IMR-90 (cell line): ENCODE data around the gene PMPCB. TPM values are rescaled to one million over a fixed set of nuclear protein-coding genes. Genes with fewer than 3 reads are reported as not detected.
"Not testable (repeated sequence)": the region's sequence is repeated elsewhere in the genome, so short reads cannot be mapped to it uniquely, and the experiment has no call there.

ENCODE experiments used
- ATAC-seq: fragments of 200-7000 bp; cut with Tn5 transposase; 2 replicates; pipeline ENCODE4 v1.9.1; 2020; ENCODE audit warnings: low read depth, mild to moderate bottlenecking, moderate library complexity
- BruUV-seq: library from RNA; stranded (reverse); fragments of 400-500 nt; replicated peaks from 2 replicates; lab custom pipeline; 2021; lab: Mats Ljungman, UMichigan
- CTCF ChIA-PET: fragments of 300-600 bp; formaldehyde crosslinking; extraction: SDS; loops from one replicate; lab custom pipeline; 2021; ENCODE audit warnings: antibody characterized with exemption; lab: Yijun Ruan, JAX
- POLR2A ChIA-PET: fragments of 300-600 bp; sonication (Branson Sonifier 250); formaldehyde crosslinking; loops from one replicate; lab custom pipeline; 2022; ENCODE audit warnings: antibody characterized with exemption; ENCODE audit not compliant: unreplicated experiment; lab: Charles Lee
- DNase-seq: peaks from one replicate; pipeline ENCODE4 v3.0.0; 2013
- H2AFZ ChIP-seq: replicated peaks from 2 replicates; pipeline ENCODE3; 2013; ENCODE audit warnings: low read length, mild to moderate bottlenecking; ENCODE audit not compliant: poor library complexity
- H2AK5ac ChIP-seq: 2 replicates; pipeline ENCODE4 v1.6.1; 2013; ENCODE audit warnings: low read depth, low read length, inconsistent platforms
- H2AK9ac ChIP-seq: replicated peaks from 2 replicates; pipeline ENCODE3; 2013; ENCODE audit warnings: mild to moderate bottlenecking, low read depth, low read length, moderate library complexity; ENCODE audit not compliant: poor library complexity
- H2BK120ac ChIP-seq: 2 replicates; pipeline ENCODE4 v1.6.1; 2013; ENCODE audit warnings: low read depth, low read length, inconsistent platforms
- H2BK15ac ChIP-seq: 3 replicates; pipeline ENCODE4 v1.6.1; 2013; ENCODE audit warnings: low read depth, low read length, inconsistent platforms
- H2BK20ac ChIP-seq: 2 replicates; pipeline ENCODE4 v1.6.1; 2013; ENCODE audit warnings: low read depth, mild to moderate bottlenecking, inconsistent platforms, low read length, moderate library complexity
- H2BK5ac ChIP-seq: 2 replicates; pipeline ENCODE4 v1.6.1; 2013; ENCODE audit warnings: mild to moderate bottlenecking, low read depth, low read length, inconsistent platforms; ENCODE audit not compliant: poor library complexity, severe bottlenecking
- H3K14ac ChIP-seq: replicated peaks from 2 replicates; pipeline ENCODE4 v1.6.1; 2013; ENCODE audit warnings: low read depth, low read length, inconsistent platforms
- H3K18ac ChIP-seq: 2 replicates; pipeline ENCODE4 v1.6.1; 2013; ENCODE audit warnings: low read depth, low read length, control low read depth
- H3K23ac ChIP-seq: 2 replicates; pipeline ENCODE4 v1.6.1; 2013; ENCODE audit warnings: low read depth, low read length, inconsistent platforms
- H3K27ac ChIP-seq: 2 replicates; pipeline ENCODE4 v1.5.1; 2013; ENCODE audit warnings: mild to moderate bottlenecking, control low read depth, low read length; ENCODE audit not compliant: insufficient read depth
- H3K27me3 ChIP-seq: 2 replicates; pipeline ENCODE4 v1.6.1; 2013; ENCODE audit warnings: low read length; ENCODE audit not compliant: control insufficient read depth, insufficient read depth
- H3K36me3 ChIP-seq: 2 replicates; pipeline ENCODE4 v1.6.1; 2013; ENCODE audit warnings: low read length, mixed read lengths; ENCODE audit not compliant: control insufficient read depth, insufficient read depth
- H3K4ac ChIP-seq: 2 replicates; pipeline ENCODE4 v1.6.1; 2013; ENCODE audit warnings: low read depth, low read length, inconsistent platforms
- H3K4me1 ChIP-seq: 2 replicates; pipeline ENCODE4 v1.6.1; 2013; ENCODE audit warnings: low read length, mixed read lengths; ENCODE audit not compliant: control insufficient read depth, insufficient read depth
- H3K4me2 ChIP-seq: 2 replicates; pipeline ENCODE4 v1.6.1; 2013; ENCODE audit warnings: low read depth, mild to moderate bottlenecking, control low read depth, low read length, moderate library complexity
- H3K4me3 ChIP-seq: 2 replicates; pipeline ENCODE4 v1.5.1; 2013; ENCODE audit warnings: low read depth, mild to moderate bottlenecking, control low read depth, low read length, moderate library complexity; ENCODE audit not compliant: insufficient read depth
- H3K56ac ChIP-seq: 2 replicates; pipeline ENCODE4 v1.6.1; 2013; ENCODE audit warnings: low read length, inconsistent platforms; ENCODE audit not compliant: insufficient read depth; ENCODE audit errors: extremely low read depth
- H3K79me1 ChIP-seq, 2 experiments: 2 replicates each; pipeline ENCODE4 v1.6.1; 2013; ENCODE audit warnings: low read length in 2 of 2, inconsistent platforms in 1 of 2, low read depth in 1 of 2
- H3K9ac ChIP-seq: 2 replicates; pipeline ENCODE4 v1.6.1; 2013; ENCODE audit warnings: low read depth, low read length, control low read depth
- H3K9me1 ChIP-seq: 2 replicates; pipeline ENCODE4 v1.6.1; 2013; ENCODE audit warnings: low read length, inconsistent platforms; ENCODE audit not compliant: insufficient read depth
- H3K9me3 ChIP-seq: 2 replicates; pipeline ENCODE4 v1.6.1; 2013; ENCODE audit warnings: low read length; ENCODE audit not compliant: control insufficient read depth, insufficient read depth
- H4K20me1 ChIP-seq: 2 replicates; pipeline ENCODE4 v1.6.1; 2013; ENCODE audit warnings: low read length, inconsistent platforms; ENCODE audit not compliant: insufficient read depth
- H4K5ac ChIP-seq: 2 replicates; pipeline ENCODE4 v1.6.1; 2013; ENCODE audit warnings: mild to moderate bottlenecking, low read depth, low read length, control low read depth
- H4K8ac ChIP-seq, 2 experiments: 2 replicates each; pipeline ENCODE4 v1.6.1; 2013; ENCODE audit warnings: low read depth in 2 of 2, low read length in 2 of 2, control low read depth in 1 of 2, inconsistent platforms in 1 of 2
- H4K91ac ChIP-seq: 2 replicates; pipeline ENCODE4 v1.6.1; 2013; ENCODE audit warnings: low read depth, low read length, inconsistent platforms; ENCODE audit not compliant: insufficient read depth
- WGBS, 2 experiments: methylation state at CpG; one replicate each; pipeline versions ENCODE4 v1.1.5 to v1.1.7; 2013; ENCODE audit warnings: missing lambda C conversion rate in 2 of 2; ENCODE audit not compliant: insufficient read length in 1 of 2; ENCODE audit errors: extremely low coverage in 2 of 2; 5-methylcytosine and 5-hydroxymethylcytosine counted together
- dilution Hi-C: fragments of 300-500 bp; cut with HindIII; formaldehyde crosslinking; loops from one replicate; pipeline ENCODE4 v1.14.3; 2018; ENCODE audit warnings: low sequenced_read_pairs; ENCODE audit not compliant: unreplicated experiment
- in situ Hi-C: fragments of 300-500 bp; cut with MboI; formaldehyde crosslinking; loops from 3 replicates; pipeline ENCODE4 v1.14.3; 2019; ENCODE audit warnings: low sequenced_read_pairs, inconsistent platforms, mixed read lengths
- intact Hi-C: fragments of 100-400 bp; cut with micrococcal nuclease; formaldehyde crosslinking; loops from 2 replicates; pipeline ENCODE4 v1.10.0; 2022
- polyA plus RNA-seq, 3 experiments: library from polyadenylated mRNA; depleted of rRNA; stranded (reverse); fragments of >200 nt; gene quantifications; 2 replicates each; pipeline ENCODE4 v1.2.3, GENCODE V29; 2012; ENCODE audit warnings: low replicate concordance in 1 of 3
- total RNA-seq: library from RNA; depleted of rRNA; stranded (reverse); fragments of >200 nt; gene quantifications from 2 replicates; pipeline ENCODE4 v1.2.3, GENCODE V29; 2012

The PMPCB gene
- total and polyA plus RNA-seq, 2 of the 4 experiments (the other 2 are of a cell fraction) = 50.4 to 72.8 TPM

- WGBS, 2 experiments = no CpG with 5 or more reads among the region's 3 CpGs
- H3K4me1 ChIP-seq, H2AK9ac ChIP-seq, H3K56ac ChIP-seq, H3K27me3 ChIP-seq, H2BK5ac ChIP-seq, H4K20me1 ChIP-seq, H3K14ac ChIP-seq, H4K5ac ChIP-seq, dilution Hi-C loops, H4K91ac ChIP-seq, H3K36me3 ChIP-seq, H2AK5ac ChIP-seq, H3K4me2 ChIP-seq, H2BK15ac ChIP-seq, H3K4me3 ChIP-seq, POLR2A ChIA-PET, intact Hi-C loops, H3K23ac ChIP-seq, CTCF ChIA-PET, H3K9me3 ChIP-seq, H3K79me1 ChIP-seq, BruUV-seq, H3K9ac ChIP-seq, H3K9me1 ChIP-seq, H3K27ac ChIP-seq, in situ Hi-C loops, H2AFZ ChIP-seq, H2BK20ac ChIP-seq, H3K4ac ChIP-seq, H2BK120ac ChIP-seq, H3K18ac ChIP-seq, ATAC-seq, H4K8ac ChIP-seq, DNase-seq: not testable (repeated sequence)
Observed at GRCh38 chr7:103282802-103283427, 14.3 kb upstream of the PMPCB start.
